NCI-H2081 treated with DMSO at 0.1 percent for 48 hours (cell line): ENCODE data around the gene GOLPH3.
"Not testable (repeated sequence)": the region's sequence is repeated elsewhere in the genome, so short reads cannot be mapped to it uniquely, and the experiment has no call there.

Source experiments
- DNase-seq: peaks from one replicate; lab custom pipeline; 2025; lab: John Stamatoyannopoulos, UW

The GOLPH3 gene

DNA sequence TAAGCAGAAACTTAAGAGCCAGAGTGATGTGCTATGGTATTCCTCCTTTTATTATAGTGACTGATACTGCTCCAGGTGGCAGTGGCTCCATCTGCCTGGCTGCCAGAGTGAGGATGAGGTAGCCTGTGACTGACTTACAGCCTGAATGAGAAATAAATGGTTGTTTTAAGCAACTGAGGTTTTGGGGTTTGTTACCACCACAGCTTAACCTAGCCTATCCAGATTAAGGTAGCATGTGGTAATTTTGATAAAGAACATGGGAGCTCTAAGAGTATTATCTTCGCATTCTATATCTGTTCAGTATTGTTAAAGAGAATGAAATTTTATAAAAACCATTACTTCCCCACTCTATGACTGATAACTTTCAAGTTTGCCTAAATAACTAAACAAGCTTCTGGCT lies 39.0 kb downstream of the GOLPH3 start:
- DNase-seq = no peak

DNA sequence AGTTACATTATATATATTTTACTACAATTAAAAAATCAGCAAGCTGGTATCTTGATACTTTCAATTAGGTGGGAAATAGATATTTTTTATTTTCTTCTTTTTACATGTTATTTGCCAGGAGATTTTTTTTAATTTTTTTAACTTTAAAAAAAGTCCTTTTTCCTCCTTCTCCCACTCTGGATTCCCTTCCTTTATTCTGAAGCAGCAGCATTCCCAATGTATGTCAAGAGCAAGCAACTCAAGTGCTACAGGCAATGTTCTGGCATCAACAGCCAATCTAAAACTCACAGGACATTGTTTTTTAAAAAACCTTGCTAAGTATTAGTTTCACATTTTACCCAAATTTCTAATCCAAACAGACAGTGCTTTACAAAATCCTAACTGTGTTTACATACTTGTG lies 41.4 kb downstream of the GOLPH3 start:
- no peak for DNase-seq

- no peak for DNase-seq
Observed at GRCh38 chr5:32131604-32132003, 42.5 kb downstream of the GOLPH3 start.

DNA sequence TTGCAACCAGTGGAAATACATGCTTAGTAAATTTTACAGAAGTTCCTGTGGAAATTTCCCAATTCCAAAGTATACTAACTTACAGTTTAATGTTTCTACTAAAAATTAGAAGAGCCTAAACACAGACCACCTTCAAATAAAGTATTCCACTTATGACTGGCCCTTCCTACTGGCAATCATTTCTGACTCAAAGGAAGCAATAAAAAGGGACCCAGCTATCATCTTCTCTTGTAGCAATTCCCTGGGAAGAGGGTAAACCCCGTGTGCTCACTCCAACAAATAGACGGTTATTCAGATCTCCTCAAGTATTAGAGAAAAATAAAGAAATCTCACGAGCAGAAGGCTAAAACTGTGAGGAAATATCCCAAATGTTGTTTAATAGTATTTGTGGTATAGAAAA lies 43.3 kb downstream of the GOLPH3 start:
- no peak for DNase-seq

GRCh38 chr5:32129074-32129598 lies 45.0 kb downstream of the GOLPH3 start:
- no peak for DNase-seq

GRCh38 chr5:32127711-32128110 lies 46.4 kb downstream of the GOLPH3 start:
- no peak for DNase-seq

DNA sequence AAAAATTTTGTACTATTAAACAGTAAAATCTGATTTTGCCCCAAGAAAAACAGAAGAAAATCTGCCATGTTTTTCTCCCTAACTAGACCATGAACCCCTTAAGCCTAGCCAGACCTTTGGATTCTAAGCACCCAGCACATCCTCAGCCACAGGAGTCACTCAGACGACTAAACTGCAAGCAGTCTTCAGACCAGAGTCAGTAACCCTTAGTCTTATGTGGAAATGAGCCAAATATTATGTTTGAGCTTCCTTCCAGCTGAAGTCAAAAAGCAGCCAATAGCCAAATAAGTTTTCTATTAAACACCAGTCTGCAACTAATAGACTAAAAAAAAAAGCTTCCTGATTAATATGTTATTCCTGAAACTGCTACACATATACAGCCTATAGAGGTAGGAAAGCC lies 47.4 kb downstream of the GOLPH3 start:
- no peak for DNase-seq

DNA sequence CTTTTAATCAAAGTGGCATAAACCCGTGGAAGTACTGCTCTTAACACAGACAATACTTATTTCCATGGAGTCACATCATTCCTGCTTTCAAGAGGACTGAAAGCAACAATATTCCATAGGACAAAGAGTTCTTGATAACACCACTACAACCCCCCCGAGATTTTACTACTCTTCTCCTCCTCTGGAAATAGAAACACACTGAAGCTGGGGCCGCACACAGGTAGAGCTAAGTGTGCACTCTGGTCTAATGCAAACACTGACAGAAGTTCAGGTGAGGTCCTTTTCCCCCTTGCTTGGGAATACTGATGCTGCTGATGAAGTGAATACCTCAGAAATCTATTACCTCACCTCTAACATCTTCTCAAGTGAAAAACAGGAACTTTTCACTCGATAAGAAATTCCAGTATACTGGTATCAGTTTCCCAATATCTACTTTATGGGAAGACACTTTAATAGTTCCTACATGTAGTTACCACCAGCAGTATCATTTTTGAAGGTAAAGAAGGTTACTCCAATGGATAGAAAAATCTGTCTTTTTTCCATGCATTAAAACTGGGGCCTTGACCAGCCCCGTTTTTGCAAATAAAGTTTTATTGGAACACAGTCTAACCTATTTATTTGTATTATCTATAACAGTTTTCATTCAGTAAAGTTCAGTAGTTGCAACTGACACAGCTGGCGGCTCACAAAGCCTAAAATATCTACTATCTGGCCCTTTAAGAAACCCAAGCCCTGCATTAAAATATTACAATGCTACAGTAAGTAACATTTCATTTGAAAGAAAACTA lies 50.0 kb downstream of the GOLPH3 start:
- no peak for DNase-seq

DNA sequence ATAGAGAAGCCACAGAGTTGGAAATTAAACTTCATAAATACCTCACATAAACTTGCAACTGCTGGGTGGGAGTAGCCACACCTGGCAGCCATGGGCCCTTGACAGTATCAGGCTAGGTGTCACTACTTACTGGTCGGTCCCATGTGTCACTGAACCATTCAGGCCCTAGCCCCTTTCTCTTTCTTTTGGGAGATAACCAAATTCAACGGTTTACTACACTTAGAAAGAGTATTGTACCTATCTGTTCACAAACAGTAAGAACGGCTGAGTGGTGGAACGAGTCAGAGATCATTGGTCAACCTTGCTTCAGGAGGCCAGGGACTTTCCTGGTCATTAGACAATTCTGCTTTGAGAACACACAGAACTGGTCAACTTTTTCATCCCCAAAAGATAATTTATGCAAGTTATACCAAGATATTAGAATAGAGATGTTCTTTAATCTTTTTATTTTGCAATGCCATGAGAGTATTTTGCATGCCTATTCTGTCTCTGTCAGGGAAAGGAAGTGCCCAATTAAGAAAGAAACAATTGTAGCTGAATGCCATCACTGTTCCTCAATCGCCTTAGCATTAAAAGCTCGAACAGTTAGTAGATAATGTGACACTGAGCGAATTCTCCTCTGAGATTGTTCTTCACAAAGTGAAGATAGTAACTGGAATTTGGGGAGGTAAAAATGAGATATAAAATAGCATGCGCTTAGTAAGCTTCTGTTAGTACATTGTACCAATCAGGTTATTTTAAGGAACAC lies 50.9 kb downstream of the GOLPH3 start:
- no peak for DNase-seq

DNA sequence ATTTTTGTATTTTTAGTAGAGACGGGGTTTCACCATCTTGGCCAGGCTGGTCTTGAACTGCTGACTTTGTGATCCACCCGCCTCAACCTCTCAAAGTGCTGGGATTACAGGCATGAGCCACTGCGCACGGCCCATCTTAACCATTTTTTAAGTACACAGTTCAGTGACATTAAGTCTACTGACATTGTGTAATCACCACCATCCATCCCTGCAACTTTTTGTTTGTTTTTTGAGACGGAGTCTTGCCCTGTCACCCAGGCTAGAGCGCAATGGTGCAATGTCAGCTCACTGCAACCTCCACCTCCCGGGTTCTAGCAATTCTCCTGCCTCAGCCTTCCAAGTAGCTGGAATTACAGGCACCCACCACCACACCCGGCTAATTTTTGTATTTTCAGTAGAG lies 55.2 kb downstream of the GOLPH3 start:
- DNase-seq = not testable (repeated sequence)

- DNase-seq = no peak
Observed at GRCh38 chr5:32116574-32117313, 57.4 kb downstream of the GOLPH3 start.

- DNase-seq = no peak
Observed at GRCh38 chr5:32115985-32116384, 58.1 kb downstream of the GOLPH3 start.

DNA sequence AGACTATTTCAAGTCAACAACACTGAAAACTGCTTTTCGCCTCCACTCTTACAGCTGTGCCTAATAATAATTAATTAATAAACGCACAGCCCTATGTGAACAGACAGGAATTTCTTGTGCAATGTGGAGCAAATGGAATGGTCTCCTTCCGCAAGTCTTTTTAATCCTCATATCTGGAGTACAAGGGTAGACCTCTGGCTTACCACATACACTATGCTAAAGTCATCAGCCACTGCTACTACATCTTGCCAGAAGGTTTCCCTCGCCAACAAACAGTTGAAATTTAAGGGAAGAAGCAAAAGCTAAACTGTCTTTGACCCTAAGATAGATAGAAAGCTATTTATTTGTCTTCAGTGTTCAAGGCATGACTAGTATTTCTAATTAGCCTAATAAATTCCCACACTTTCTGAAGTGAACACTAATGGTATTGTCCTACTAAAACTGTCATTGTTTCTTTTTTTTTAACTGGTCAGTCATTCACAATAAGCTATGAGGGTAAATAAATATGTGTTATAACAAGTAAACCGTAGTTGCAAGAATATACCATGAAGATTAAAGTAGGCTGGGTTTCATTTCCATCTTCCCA lies 63.9 kb downstream of the GOLPH3 start:
- DNase-seq = no peak

GRCh38 chr5:32109236-32109635 lies 64.9 kb downstream of the GOLPH3 start:
- no peak for DNase-seq

DNA sequence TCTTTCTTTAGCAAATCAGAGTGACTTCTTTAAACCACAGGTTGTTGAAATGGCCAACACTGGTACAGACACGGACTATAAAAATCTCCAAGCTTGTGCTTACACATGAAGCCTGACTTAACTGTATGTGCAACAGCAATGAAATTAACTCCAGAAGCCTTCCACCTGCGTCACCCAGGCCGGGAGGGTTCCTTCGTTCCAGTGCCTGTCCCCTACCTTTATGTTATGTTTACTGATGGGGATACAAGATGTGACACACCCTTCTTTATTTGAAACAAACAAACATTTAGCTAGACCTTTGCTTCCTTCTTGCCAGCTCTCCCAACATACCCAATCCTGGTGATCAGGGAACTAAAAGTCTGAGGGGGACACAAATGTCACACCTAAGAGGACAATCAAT lies 66.0 kb downstream of the GOLPH3 start:
- DNase-seq = no peak

DNA sequence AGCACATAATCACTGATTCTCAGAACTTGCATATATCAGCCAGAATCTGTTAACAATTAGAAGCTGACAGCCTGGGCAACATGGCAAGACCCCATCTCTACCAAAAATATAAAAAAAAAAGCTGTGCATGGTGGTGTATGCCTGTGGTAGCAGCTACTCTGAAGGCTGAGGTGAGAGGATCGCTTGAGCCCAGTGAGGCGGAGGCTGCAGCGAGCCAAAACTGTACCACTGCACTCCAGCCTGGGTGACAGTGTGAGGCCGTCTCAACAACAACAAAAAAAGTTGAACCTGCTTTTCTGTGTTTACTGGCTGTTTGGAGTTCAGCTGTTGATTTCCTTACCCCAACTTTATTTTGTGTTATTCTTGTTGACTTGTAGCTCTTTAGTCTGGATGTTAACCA lies 66.8 kb downstream of the GOLPH3 start:
- DNase-seq = no peak

- no peak for DNase-seq
Observed at GRCh38 chr5:32103521-32103920, 70.6 kb downstream of the GOLPH3 start.

DNA sequence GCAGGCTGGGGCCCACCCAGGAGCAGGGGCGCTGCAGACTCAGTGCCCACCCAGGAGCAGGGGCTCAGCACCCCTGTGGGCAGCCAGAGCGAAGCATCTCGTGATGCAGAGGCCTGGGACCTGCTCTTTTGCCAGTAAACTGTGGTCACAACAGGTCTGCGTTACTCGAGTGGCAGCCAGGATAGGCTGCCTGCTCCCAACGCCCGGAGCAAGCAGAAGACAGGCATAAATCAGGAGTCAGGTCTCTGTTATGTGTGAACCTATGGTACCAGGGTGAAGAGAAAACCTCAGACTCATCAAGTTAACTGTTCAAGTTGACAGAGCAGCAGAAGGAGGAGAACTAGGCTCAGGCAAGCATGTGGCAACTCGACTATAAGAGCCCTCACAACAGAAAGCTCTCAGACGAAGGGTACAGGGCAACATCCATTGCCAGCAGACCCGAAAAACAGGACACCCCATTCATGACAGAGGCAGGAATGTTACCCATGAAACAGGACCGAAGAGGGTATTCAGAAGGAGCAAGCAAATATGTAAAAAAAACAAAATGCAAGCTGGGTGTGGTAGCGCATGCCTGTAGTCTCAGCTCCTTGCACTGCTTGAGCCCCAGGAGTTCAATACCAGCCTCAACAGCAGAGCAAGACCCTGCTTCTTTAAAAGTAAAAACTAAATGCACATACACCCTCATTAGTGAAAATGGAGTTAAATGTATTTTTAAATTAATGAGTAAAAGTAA lies 71.7 kb downstream of the GOLPH3 start:
- DNase-seq = no peak

- no peak for DNase-seq
Observed at GRCh38 chr5:32100691-32101302, 73.3 kb downstream of the GOLPH3 start.

GRCh38 chr5:32100230-32100629 lies 73.9 kb downstream of the GOLPH3 start:
- no peak for DNase-seq

GRCh38 chr5:32099486-32100035 lies 74.6 kb downstream of the GOLPH3 start:
- no peak for DNase-seq
